GM19467 (cell line): ENCODE measurements around the gene ANXA2.
"Not testable (repeated sequence)": the region's sequence is repeated elsewhere in the genome, so short reads cannot be mapped to it uniquely, and the experiment has no call there.

Source experiments
- ATAC-seq: cut with Tn5 transposase; IDR thresholded peaks from one replicate; pipeline ENCODE4 v1.9.1; 2021; ENCODE audit warnings: mild to moderate bottlenecking, moderate library complexity; ENCODE audit not compliant: unreplicated experiment

The ANXA2 gene

DNA sequence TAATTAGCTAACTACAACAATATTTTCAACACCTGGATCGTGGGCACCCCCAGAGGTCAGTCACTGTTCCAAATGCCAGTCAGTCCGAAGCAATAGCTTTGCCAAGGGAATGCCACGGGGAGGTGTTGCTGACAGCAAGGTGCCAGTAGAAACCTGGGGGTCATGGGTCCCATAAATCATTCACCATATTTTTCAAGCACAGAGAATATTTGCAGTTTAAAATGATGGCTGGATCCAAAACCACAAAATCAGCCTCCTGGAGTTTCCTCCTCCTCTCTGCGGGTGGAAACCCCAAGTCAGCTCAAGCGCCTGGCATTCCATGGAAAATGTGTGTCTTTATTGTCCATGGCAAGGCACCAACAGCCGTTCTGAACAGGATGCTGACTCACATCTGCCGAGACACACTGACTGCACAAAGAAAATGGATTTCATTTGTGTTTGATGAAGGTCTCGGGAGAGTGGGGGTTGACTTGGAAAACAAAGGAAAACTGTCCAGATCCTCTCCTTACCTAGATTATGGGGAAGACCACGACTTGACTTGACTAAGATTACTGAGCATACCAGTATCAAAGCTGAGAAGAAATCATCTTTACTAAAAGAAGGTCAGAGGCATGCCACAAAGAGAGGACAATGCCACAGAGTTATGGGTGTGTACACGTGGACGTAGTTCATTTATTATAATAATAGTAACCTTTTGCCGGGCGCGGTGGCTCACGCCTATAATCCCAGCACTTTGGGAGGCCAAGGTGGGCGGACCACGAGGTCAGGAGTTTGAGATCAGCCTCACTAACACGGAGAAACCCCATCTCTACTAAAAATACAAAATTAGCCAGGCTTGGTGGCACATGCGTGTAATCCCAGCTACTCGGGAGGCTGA lies 26.4 kb downstream of the ANXA2 start:
- ATAC-seq = no peak

GRCh38 chr15:60370869-60371136 lies 27.0 kb downstream of the ANXA2 start:
- ATAC-seq = no peak

- no peak for ATAC-seq
Observed at GRCh38 chr15:60370105-60370868, 27.5 kb downstream of the ANXA2 start.

GRCh38 chr15:60369696-60370095 lies 28.1 kb downstream of the ANXA2 start:
- no peak for ATAC-seq

- no peak for ATAC-seq
Observed at GRCh38 chr15:60364612-60364924, 33.2 kb downstream of the ANXA2 start.

DNA sequence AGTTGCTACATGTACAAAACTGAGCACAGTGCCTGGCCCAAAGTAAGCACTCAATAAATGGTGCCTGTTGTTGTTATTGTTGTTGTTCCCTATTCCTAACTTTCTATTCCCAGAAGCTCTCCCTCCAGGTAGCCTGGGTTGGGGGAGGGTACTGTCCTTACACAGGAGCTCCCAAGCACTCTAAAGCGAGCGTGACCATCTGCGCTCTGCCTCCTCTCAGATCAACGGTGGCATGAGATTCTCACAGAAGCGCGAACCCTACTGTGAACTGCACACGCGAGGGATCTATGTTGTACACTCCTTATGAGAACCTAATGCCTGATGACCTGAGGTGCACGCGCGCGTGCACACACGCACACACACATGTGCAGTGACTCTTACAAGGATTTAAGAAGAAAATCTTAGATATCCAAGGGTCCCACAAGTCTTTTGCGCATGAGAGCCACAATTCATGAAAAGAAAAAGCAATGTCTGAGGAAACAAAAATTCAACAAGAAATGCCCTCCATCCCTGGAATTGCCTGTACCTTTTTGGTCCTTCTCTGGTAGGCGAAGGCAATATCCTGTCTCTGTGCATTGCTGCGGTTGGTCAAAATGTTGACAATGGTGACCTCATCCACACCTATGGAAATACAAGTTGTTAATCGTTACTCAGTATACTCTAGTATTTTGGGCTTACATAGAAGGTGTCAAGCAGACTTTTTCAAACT lies 33.7 kb downstream of the ANXA2 start:
- no peak for ATAC-seq

DNA sequence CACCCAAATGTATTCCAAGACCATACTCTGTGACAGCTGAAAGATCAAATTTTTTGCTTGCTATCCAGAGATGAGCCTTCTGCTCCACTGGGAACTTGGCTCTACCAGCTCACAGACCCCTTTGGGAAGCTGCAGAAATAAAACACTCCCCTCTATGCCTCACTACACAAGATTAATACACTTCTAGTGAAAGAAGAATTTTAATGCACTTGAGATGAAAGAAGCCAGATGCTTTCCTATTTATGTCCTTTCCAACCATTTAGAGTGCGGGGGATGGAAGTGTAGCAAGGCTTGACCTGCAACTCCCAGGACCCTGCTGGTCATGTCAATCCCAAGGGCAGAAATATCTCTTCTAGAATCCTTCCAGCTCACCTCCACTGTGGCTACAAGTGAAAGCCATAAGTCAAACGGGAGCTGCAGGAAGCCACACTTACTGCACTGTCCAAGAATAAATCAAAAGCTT lies 34.7 kb downstream of the ANXA2 start:
- no peak for ATAC-seq

DNA sequence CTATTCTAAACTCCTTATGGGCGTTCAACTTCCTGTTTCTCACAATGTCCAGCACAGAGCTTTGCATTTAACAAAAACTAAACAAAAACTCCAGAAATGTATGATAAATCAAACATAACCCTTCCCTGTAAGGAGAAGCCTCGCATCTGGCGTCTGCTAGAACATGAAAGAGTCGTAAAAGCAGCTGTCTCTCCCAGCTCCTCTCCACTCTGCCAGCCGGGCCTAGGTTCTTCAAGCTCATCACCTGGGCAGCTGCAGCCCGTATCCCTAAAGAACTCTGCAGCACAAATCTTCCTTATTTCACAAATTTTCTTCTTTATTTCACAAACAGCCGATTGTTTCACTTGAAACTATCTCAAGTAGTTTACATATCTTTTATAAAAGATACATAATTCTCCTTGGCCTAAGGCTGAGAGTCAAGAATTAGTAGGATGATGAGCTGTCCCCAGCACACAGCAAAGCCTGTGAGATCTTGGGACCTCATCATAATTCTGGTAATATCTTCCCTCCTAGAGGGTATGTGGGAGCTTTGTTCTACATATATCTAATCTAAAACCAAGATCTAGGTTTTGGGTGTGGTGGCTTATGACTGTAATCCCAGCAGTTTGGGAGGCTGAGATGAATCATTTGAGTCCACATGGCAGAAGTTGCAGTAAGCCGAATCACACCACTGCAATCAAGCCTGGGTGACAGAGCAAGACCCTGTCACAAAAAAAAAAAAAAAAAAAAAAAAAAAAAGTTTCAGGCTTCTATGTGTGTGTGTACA lies 35.3 kb downstream of the ANXA2 start:
- ATAC-seq = no peak

DNA sequence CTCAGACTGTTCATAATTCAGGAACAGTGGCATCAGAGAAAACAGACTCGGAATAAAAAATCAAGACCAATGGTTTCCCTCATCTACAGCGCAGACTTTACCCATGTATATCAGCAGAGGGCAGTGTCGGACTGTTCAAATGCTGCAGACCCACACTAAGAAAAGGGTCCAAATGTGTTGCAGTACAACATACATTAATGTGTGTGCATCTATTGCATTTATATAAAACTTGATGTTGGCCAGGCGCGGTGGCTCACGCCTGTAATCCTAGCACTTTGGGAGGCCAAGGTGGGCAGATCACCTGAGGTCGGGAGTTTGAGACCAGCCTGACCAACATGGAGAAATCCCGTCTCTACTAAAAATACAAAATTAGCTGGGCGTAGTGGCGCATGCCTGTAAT lies 38.0 kb downstream of the ANXA2 start:
- ATAC-seq = not testable (repeated sequence)

DNA sequence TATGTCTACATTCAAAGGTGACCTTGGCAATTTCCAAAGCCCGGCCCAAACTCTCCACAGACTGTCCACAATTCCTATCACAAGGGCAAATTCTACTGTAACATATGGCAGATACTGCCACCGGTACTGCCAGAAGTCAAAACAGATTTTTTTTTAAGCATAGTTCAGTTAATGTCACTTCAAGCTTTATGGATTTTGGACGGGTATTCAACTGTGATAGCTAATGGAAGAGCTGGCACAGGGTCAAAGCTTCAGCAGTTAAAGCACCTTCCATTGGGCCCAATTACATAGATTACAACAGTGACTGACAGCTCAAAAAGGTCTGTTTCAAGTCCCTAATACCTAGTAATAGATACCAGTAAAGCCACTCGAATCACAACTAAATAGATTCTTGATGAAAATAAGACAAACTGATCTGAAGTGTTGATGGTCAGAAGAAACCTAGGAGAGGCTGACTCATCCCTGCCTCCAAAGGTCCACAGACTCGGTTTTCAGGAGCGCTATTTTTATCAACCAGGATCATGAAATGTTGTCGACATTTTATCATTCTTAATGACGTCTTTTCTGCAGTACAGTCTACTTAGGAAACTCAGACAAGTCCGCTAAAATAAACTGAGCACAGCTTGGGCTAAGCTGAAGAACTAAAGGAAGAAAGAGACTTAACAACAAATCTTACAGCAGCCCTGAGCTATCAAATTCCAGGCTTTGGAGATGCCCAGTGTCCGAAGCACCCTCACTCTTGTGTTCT lies 38.7 kb downstream of the ANXA2 start:
- no peak for ATAC-seq

GRCh38 chr15:60356832-60357231 lies 41.0 kb downstream of the ANXA2 start:
- no peak for ATAC-seq

- ATAC-seq = no peak
Observed at GRCh38 chr15:60355148-60355857, 42.5 kb downstream of the ANXA2 start.

DNA sequence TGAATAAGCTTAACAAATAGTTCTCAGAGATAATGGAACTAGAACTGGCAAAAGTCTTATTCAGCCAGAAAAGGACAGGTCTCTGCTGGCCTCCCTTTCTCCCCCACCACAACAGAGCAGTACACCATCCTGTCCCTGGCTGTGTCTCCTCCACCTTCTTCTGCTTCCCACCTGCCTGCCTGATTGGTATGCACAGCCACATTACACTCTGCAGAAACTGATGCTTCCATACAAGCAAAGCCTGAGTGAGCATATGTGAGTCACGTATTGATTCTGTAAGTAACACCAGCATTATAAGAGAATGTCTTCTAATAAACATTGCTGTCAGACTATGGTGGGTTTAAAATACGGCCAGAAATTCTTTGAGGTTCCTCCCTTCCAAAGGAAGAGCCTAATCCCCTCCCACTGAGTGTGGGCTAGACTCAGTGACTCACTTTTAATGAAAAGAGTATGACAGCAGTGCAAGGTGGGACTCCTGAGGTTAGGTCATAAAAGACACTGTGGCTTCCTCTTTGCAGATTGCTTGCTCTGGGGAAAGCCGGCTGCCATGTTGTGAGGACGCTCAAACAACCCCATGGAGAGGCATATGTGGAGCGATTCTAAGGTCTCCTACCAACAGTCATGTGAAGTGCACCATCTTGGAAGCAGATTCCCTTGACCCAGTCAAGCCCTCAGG lies 44.4 kb downstream of the ANXA2 start:
- ATAC-seq = no peak

GRCh38 chr15:60352525-60352924 lies 45.3 kb downstream of the ANXA2 start:
- ATAC-seq = no peak

GRCh38 chr15:60351066-60351465 lies 46.7 kb downstream of the ANXA2 start:
- no peak for ATAC-seq

DNA sequence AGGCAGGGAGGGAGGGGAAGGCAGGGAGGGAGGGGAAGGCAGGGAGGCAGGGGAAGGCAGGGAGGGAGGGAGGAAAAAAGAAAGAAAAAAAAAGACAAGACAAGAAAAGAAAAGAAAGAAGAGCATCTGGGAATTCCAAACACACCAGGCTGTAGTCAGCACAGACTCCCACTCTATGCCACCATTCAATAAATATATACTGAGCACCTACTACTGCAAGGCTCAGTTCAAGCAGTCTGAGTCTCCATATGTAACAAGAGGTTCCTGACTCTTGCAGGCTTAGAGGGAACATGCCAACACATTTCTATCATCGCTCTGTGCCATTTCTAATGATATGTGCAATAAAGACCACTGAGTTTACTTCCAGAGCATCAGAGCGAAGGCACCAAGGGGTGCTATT lies 47.7 kb downstream of the ANXA2 start:
- ATAC-seq = no peak

DNA sequence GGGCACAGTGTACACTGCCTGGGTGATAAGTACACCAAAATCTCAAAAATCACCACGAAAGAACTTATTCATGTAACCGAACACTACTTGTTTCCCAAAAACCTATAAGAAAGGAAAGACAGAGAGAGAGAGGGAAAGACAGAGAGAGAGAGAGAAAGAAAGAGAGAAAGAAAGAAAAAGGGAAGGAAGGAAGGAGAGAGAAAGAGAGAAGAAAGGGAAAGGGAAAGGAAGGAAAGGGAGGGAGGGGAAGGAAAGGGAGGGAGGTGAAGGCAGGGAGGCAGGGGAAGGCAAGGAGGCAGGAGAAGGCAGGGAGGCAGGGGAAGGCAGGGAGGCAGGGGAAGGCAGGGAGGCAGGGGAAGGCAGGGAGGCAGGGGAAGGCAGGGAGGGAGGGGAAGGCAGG lies 48.2 kb downstream of the ANXA2 start:
- ATAC-seq = no peak

DNA sequence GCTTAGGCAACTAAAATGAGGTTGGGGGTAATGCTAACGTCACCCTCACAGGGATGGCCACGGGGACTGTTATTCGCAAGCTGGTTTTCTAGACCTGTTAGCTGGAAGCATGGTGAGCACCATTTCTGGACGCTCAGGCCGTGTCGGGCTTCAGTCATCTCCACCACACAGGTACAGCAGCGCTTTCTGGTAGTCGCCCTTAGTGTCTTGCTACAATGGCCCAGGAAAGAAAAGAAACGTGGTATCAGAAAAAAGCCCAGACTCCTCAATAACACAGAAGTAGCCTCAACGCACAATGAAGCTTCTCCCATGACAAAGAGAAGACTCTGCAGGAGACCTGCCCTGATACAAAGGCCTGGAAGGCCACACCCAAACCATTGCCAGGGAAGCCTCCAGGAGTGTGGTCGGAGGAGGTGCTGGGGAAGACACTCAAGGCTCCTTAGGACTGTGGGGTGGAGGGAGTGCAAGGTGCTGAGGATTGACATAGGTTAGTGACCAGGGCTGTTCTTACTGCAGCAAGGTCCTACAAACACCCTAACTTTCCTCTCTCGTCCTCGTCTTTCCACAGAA lies 50.2 kb downstream of the ANXA2 start:
- ATAC-seq = no peak

DNA sequence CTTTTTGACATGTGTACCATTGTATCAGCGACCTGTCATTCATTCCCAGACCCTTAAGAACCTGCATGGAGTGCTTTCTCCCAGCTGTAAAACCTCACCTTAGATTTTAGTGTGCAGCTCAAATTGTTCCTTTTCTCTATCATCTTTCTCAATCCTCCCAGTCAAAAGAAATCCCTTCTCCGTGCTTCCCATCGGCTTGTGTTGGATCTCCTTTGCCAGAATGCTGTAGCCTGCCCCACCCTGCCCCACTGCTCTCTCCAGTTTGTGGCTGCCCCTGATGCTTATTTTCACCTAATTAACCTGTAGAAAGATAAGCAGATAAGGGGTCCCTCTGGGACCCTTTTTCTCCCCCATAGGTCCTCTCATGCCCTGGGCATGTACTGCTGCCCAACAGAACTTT lies 51.1 kb downstream of the ANXA2 start:
- no peak for ATAC-seq
